Gastrocnemius medialis (tissue), 4 donors: ENCODE measurements around the gene RRBP1.

Source experiments
- POLR2A ChIP-seq, 2 donors: fragments of 450-650 bp; IDR thresholded peaks; one replicate each; pipeline ENCODE4 v1.6.1; 2017; ENCODE audit warnings: antibody characterized with exemption in 2 of 2, mild to moderate bottlenecking in 2 of 2, moderate library complexity in 2 of 2
- TF ChIP-seq, protein P1 (sequence below), 5 experiments: fragments of 450-650 bp in 3 of 5; fragments of 200-600 bp in 2 of 5; sonication (generic) in 2 of 5; IDR thresholded peaks in 4 of 5; conservative IDR thresholded peaks in 1 of 5; 1 replicate in 4 of 5; 2 replicates in 1 of 5; pipeline ENCODE4 v1.5.1; 2016 to 2019; ENCODE audit warnings: antibody characterized with exemption in 5 of 5, mild to moderate bottlenecking in 3 of 5, moderate library complexity in 3 of 5

DNA sequence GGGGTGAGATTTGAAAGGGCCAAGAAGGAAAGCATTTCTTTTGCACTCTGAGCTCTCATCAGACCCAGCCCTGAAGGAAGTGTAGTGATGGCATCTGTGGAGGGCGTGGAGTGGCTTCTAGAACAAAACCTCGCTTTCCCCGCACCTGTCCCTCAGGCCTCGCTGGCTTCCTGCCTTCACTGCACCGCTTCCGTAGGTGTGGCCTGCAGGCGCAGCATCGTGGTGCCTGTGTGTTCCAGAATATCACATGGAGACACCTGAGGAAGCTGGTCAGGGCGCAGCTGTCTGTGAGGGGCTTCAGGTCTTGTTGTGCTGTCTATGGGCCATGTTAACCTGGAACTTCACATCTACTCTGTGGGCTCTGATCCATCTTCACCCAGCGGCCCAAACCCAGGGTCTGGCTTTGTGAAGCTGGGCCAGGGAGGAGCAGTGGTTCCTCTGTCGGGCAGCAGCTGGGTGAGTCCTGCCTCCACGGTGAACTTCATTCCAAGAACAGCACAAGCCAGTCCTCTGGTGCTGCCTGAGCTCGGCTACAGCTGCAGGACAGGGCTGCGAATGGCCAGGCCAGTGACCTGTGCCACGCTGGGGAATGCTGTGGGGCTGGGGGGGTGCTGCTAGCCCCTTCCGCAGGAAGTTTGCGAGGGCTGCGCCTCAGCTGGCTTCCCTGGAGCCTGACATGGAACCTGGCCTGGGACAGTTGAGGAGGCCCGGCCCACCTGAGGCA is 71.3 kb downstream of the RRBP1 start:
- TF ChIP-seq, protein P1, sequence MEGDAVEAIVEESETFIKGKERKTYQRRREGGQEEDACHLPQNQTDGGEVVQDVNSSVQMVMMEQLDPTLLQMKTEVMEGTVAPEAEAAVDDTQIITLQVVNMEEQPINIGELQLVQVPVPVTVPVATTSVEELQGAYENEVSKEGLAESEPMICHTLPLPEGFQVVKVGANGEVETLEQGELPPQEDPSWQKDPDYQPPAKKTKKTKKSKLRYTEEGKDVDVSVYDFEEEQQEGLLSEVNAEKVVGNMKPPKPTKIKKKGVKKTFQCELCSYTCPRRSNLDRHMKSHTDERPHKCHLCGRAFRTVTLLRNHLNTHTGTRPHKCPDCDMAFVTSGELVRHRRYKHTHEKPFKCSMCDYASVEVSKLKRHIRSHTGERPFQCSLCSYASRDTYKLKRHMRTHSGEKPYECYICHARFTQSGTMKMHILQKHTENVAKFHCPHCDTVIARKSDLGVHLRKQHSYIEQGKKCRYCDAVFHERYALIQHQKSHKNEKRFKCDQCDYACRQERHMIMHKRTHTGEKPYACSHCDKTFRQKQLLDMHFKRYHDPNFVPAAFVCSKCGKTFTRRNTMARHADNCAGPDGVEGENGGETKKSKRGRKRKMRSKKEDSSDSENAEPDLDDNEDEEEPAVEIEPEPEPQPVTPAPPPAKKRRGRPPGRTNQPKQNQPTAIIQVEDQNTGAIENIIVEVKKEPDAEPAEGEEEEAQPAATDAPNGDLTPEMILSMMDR (IDR thresholded peaks at IDR 0.05 in 4 of 5, conservative IDR thresholded peaks at IDR 0.05 in 1 of 5) = no peak
- TF ChIP-seq POLR2A (IDR thresholded peaks at IDR 0.05) = no peak
